GM21423 (cell line): ENCODE measurements around the gene C1RL.
"Not testable (repeated sequence)": the region's sequence is repeated elsewhere in the genome, so short reads cannot be mapped to it uniquely, and the experiment has no call there.

Experiments used
- ATAC-seq: cut with Tn5 transposase; IDR thresholded peaks from one replicate; pipeline ENCODE4 v1.9.1; 2021; ENCODE audit warnings: mild to moderate bottlenecking, moderate library complexity; ENCODE audit not compliant: unreplicated experiment

Gene C1RL

GRCh38 chr12:7066596-7066995 is 42.4 kb downstream of the C1RL start:
- no peak for ATAC-seq

- ATAC-seq = no peak
These were observed 43.9 kb downstream of the C1RL start for GRCh38 chr12:7065073-7065623.

- ATAC-seq = no peak
These were observed 44.5 kb downstream of the C1RL start for GRCh38 chr12:7064516-7064915.

GRCh38 chr12:7061596-7061995 is 47.4 kb downstream of the C1RL start:
- no peak for ATAC-seq

- no peak for ATAC-seq
These were observed 47.9 kb downstream of the C1RL start for GRCh38 chr12:7061138-7061537.

GRCh38 chr12:7060353-7060954 is 48.6 kb downstream of the C1RL start, which contains the start of gene C1S:
C1S (plus strand) TSS chr12:7060718; CDS start chr12:7061913, 1,195 bp downstream.
- no peak for ATAC-seq

- no peak for ATAC-seq
These were observed 49.2 kb downstream of the C1RL start for GRCh38 chr12:7059780-7060179.

GRCh38 chr12:7058850-7059395 is 50.1 kb downstream of the C1RL start:
- no peak for ATAC-seq

- ATAC-seq = no peak
These were observed 50.7 kb downstream of the C1RL start for GRCh38 chr12:7058163-7058845.

- ATAC-seq = not testable (repeated sequence)
These were observed 53.3 kb downstream of the C1RL start for GRCh38 chr12:7055736-7056135.

GRCh38 chr12:7054925-7055324 is 54.1 kb downstream of the C1RL start:
- ATAC-seq = no peak

- ATAC-seq = not testable (repeated sequence)
These were observed 59.0 kb downstream of the C1RL start for GRCh38 chr12:7049973-7050372.

GRCh38 chr12:7049445-7049951 is 59.5 kb downstream of the C1RL start:
- not testable (repeated sequence) for ATAC-seq

GRCh38 chr12:7047306-7047705 is 61.7 kb downstream of the C1RL start:
- ATAC-seq = no peak

- no peak for ATAC-seq
These were observed 62.5 kb downstream of the C1RL start for GRCh38 chr12:7046383-7047105.

- no peak for ATAC-seq
These were observed 63.1 kb downstream of the C1RL start for GRCh38 chr12:7045913-7046312.
